Liver (tissue), 9 donors: ENCODE results near the gene MAP2K6. TPM values are rescaled to one million over a fixed set of nuclear protein-coding genes. Genes with fewer than 3 reads are reported as not detected.

ENCODE experiments used
- DNase-seq: peaks from one replicate; pipeline ENCODE4 v3.0.0-alpha.2; 2017; ENCODE audit warnings: low spot score
- H3K27ac ChIP-seq, 2 donors: one replicate each; pipeline ENCODE4 v1.7.0; 2013; ENCODE audit warnings: inconsistent platforms in 2 of 2, low read length in 2 of 2, control low read depth in 1 of 2, low read depth in 1 of 2, mild to moderate bottlenecking in 1 of 2
- H3K27me3 ChIP-seq, 4 donors: one replicate each; pipeline versions ENCODE4 v1.6.1 to v1.7.0; 2013; ENCODE audit warnings: low read length in 3 of 4, inconsistent platforms in 1 of 4, mild to moderate bottlenecking in 1 of 4, moderate library complexity in 1 of 4; ENCODE audit not compliant: control insufficient read depth in 4 of 4, insufficient read depth in 4 of 4
- H3K36me3 ChIP-seq, 4 donors: one replicate each; pipeline versions ENCODE4 v1.6.1 to v1.7.0; 2013; ENCODE audit warnings: low read length in 3 of 4, mild to moderate bottlenecking in 3 of 4, low read depth in 1 of 4, moderate library complexity in 1 of 4; ENCODE audit not compliant: control insufficient read depth in 4 of 4, insufficient read depth in 3 of 4
- H3K4me1 ChIP-seq, 4 donors: one replicate each; pipeline versions ENCODE4 v1.6.1 to v1.7.0; 2013; ENCODE audit warnings: low read length in 3 of 4, mild to moderate bottlenecking in 3 of 4, moderate library complexity in 1 of 4; ENCODE audit not compliant: control insufficient read depth in 4 of 4, insufficient read depth in 4 of 4
- H3K4me3 ChIP-seq, 3 donors: one replicate each; pipeline versions ENCODE4 v1.6.1 to v1.7.0; 2013; ENCODE audit warnings: low read length in 3 of 3, control low read depth in 1 of 3, low read depth in 1 of 3, mild to moderate bottlenecking in 1 of 3
- H3K9ac ChIP-seq, 2 donors: one replicate each; pipeline ENCODE4 v1.7.0; 2013; ENCODE audit warnings: low read length in 2 of 2, mild to moderate bottlenecking in 2 of 2, moderate library complexity in 2 of 2, control low read depth in 1 of 2, low read depth in 1 of 2
- H3K9me3 ChIP-seq, 4 donors: one replicate each; pipeline versions ENCODE4 v1.6.1 to v1.7.0; 2013; ENCODE audit warnings: low read length in 3 of 4; ENCODE audit not compliant: control insufficient read depth in 4 of 4
- EGR1 ChIP-seq, 2 donors: IDR thresholded peaks; 2 replicates each; pipeline ENCODE4 v1.6.1; 2016 to 2018; ENCODE audit warnings: antibody characterized with exemption in 2 of 2, low read depth in 2 of 2
- GABPA ChIP-seq, 2 donors: IDR thresholded peaks in 1 of 2; conservative IDR thresholded peaks in 1 of 2; 2 replicates each; pipeline ENCODE4 v1.6.1; 2016; ENCODE audit warnings: antibody characterized with exemption in 2 of 2, mild to moderate bottlenecking in 1 of 2, moderate library complexity in 1 of 2
- HNF4A ChIP-seq, 2 donors: conservative IDR thresholded peaks; 2 replicates each; pipeline ENCODE4 v1.6.1; 2016; ENCODE audit warnings: antibody characterized with exemption in 2 of 2, mild to moderate bottlenecking in 2 of 2
- HNF4G ChIP-seq: IDR thresholded peaks from 2 replicates; pipeline ENCODE4 v1.6.1; 2016; ENCODE audit warnings: antibody characterized with exemption
- JUND ChIP-seq, 2 donors: IDR thresholded peaks; 2 replicates each; pipeline ENCODE4 v1.6.1; 2016; ENCODE audit warnings: antibody characterized with exemption in 2 of 2
- NR2F2 ChIP-seq: IDR thresholded peaks from 2 replicates; pipeline ENCODE4 v1.6.1; 2016; ENCODE audit warnings: antibody characterized with exemption
- RAD21 ChIP-seq, 2 donors: IDR thresholded peaks; 2 replicates each; pipeline ENCODE4 v1.6.1; 2016; ENCODE audit warnings: antibody characterized with exemption in 2 of 2, mild to moderate bottlenecking in 2 of 2
- RXRA ChIP-seq, 2 donors: IDR thresholded peaks; 2 replicates each; pipeline ENCODE4 v1.6.1; 2017 to 2018; ENCODE audit warnings: antibody characterized with exemption in 2 of 2, mild to moderate bottlenecking in 1 of 2
- SP1 ChIP-seq: IDR thresholded peaks from 2 replicates; pipeline ENCODE4 v1.6.1; 2018; ENCODE audit warnings: antibody characterized with exemption, mild to moderate bottlenecking
- TAF1 ChIP-seq: conservative IDR thresholded peaks from 2 replicates; pipeline ENCODE4 v1.6.1; 2016; ENCODE audit warnings: antibody characterized with exemption, mild to moderate bottlenecking
- YY1 ChIP-seq: IDR thresholded peaks from 2 replicates; pipeline ENCODE4 v1.6.1; 2016; ENCODE audit warnings: antibody characterized with exemption, mild to moderate bottlenecking
- WGBS: extraction: QIAGEN DNeasy Blood & Tissue Kit; methylation state at CpG from one replicate; pipeline ENCODE4 v1.1.7; 2013; 5-methylcytosine and 5-hydroxymethylcytosine counted together
- polyA plus RNA-seq, 2 donors: library from polyadenylated mRNA; stranded (reverse) in 1 of 2; unstranded in 1 of 2; fragments of 200-250 nt in 1 of 2; fragments of >200 nt in 1 of 2; fragmentation: Nextera tagmentation in 1 of 2; extraction: Ambion mirVana in 1 of 2; gene quantifications; one replicate each; pipeline versions ENCODE4 v1.2.1 to v1.2.3, GENCODE V29; 2013 to 2015
- total RNA-seq, 2 donors: library from RNA; depleted of rRNA; stranded (reverse); fragments of >200 nt; gene quantifications; one replicate each; pipeline ENCODE4 v1.2.3, GENCODE V29; 2014
- TF ChIP-seq, protein P1 (sequence below): IDR thresholded peaks from 2 replicates; pipeline ENCODE4 v1.6.1; 2016; ENCODE audit warnings: antibody characterized with exemption, mild to moderate bottlenecking
- TF ChIP-seq, protein P2 (sequence below): fragments of 150-350 bp; IDR thresholded peaks from 2 replicates; pipeline ENCODE4 v1.5.1; 2017; ENCODE audit warnings: improper control_type of control experiment, low read depth, low read length; ENCODE audit not compliant: missing input control
- TF ChIP-seq, protein P3 (sequence below): IDR thresholded peaks from 2 replicates; pipeline ENCODE4 v1.6.1; 2016; ENCODE audit warnings: antibody characterized with exemption
- donor health status: healthy.
- donor health status: healthy.
- donor health status: healthy.
- donor health status: healthy.
- donor health status: healthy.

MAP2K6 gene
- total and polyA plus RNA-seq, 4 donors: 0.31 to 5.4 (median 2.6) TPM

DNA sequence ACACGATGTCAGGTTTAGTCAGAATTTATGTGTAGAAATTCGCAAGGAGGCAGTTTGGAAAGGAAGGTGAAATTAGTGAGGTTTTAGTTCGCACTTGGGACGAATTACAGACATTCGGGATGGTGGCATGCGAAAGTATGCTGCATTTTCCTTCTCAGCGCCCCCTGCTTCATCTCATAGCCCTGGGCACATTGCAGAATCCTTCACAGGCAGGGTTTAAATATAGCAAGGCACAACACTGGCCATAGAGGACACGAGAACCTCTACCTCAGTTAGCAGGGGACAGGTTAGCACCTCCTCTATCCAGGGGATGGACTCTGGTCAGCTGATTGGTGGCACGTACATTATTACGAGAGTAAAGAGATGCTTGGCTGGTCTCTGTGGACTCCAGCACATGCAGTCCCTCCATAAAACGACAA, 47.5 kb downstream of the MAP2K6 start:
- H3K9ac ChIP-seq: no peak overlapping the region

DNA sequence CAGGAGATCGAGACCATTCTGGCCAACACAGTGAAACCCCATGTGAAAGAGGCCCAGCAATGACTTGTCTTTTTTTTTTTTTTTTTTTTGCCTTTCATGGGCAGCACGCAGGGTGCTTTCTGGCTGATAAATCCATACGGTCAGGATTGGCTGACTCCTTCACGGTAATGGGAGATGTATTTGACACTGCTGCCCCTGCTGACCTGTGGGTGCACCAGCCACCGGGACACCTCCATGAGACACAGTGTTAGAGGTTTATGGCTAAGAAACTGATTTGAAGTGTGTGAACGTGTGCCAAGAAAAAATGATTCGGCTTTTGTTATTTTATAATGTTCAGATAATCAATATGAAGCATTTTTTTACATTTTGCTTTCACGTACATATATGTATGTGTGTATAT, 48.4 kb downstream of the MAP2K6 start:
- no peaks in the 10 kb centered on the region for H3K27me3 ChIP-seq
- H3K4me1 ChIP-seq: no peaks in the 10 kb centered on the region
- no peak overlapping the region for H3K4me3 ChIP-seq
- DNase-seq: no peak
- no peak overlapping the region for H3K9ac ChIP-seq
- no peak overlapping the region for H3K27ac ChIP-seq
- 92% methylated on average over 8 of the region's 8 CpGs for WGBS
- no peaks in the 10 kb centered on the region for H3K36me3 ChIP-seq
- no peaks in the 10 kb centered on the region for H3K9me3 ChIP-seq
- TF ChIP-seq HNF4G: no peak
- TF ChIP-seq, protein P1, sequence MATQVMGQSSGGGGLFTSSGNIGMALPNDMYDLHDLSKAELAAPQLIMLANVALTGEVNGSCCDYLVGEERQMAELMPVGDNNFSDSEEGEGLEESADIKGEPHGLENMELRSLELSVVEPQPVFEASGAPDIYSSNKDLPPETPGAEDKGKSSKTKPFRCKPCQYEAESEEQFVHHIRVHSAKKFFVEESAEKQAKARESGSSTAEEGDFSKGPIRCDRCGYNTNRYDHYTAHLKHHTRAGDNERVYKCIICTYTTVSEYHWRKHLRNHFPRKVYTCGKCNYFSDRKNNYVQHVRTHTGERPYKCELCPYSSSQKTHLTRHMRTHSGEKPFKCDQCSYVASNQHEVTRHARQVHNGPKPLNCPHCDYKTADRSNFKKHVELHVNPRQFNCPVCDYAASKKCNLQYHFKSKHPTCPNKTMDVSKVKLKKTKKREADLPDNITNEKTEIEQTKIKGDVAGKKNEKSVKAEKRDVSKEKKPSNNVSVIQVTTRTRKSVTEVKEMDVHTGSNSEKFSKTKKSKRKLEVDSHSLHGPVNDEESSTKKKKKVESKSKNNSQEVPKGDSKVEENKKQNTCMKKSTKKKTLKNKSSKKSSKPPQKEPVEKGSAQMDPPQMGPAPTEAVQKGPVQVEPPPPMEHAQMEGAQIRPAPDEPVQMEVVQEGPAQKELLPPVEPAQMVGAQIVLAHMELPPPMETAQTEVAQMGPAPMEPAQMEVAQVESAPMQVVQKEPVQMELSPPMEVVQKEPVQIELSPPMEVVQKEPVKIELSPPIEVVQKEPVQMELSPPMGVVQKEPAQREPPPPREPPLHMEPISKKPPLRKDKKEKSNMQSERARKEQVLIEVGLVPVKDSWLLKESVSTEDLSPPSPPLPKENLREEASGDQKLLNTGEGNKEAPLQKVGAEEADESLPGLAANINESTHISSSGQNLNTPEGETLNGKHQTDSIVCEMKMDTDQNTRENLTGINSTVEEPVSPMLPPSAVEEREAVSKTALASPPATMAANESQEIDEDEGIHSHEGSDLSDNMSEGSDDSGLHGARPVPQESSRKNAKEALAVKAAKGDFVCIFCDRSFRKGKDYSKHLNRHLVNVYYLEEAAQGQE: no peak
- TF ChIP-seq, protein P2, sequence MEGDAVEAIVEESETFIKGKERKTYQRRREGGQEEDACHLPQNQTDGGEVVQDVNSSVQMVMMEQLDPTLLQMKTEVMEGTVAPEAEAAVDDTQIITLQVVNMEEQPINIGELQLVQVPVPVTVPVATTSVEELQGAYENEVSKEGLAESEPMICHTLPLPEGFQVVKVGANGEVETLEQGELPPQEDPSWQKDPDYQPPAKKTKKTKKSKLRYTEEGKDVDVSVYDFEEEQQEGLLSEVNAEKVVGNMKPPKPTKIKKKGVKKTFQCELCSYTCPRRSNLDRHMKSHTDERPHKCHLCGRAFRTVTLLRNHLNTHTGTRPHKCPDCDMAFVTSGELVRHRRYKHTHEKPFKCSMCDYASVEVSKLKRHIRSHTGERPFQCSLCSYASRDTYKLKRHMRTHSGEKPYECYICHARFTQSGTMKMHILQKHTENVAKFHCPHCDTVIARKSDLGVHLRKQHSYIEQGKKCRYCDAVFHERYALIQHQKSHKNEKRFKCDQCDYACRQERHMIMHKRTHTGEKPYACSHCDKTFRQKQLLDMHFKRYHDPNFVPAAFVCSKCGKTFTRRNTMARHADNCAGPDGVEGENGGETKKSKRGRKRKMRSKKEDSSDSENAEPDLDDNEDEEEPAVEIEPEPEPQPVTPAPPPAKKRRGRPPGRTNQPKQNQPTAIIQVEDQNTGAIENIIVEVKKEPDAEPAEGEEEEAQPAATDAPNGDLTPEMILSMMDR: no peak
- TF ChIP-seq GABPA (IDR thresholded peaks at IDR 0.05 in 1 of 2, conservative IDR thresholded peaks at IDR 0.05 in 1 of 2): no peak
- no peak for TF ChIP-seq RAD21 (IDR thresholded peaks at IDR 0.05)
- no peak for TF ChIP-seq EGR1 (IDR thresholded peaks at IDR 0.05; ENCODE audit: low read depth in 2 of 2)
- TF ChIP-seq HNF4A (conservative IDR thresholded peaks at IDR 0.05): no peak
- no peak for TF ChIP-seq SP1
- no peak for TF ChIP-seq YY1
- TF ChIP-seq NR2F2: no peak
- no peak for TF ChIP-seq JUND (IDR thresholded peaks at IDR 0.05)
- TF ChIP-seq TAF1: no peak
- TF ChIP-seq RXRA (IDR thresholded peaks at IDR 0.05): no peak

More for the DNA sequence above, 47.5 kb downstream of the MAP2K6 start:
- Histone ChIP-seq H3K4me1 (no peaks in the 10 kb centered on the region), H3K36me3 (no peaks in the 10 kb centered on the region), H3K4me3 (no peak overlapping the region), H3K9me3 (no peaks in the 10 kb centered on the region), H3K27ac (no peak overlapping the region), H3K27me3 (no peaks in the 10 kb centered on the region)
- no peak for DNase-seq
- 94% methylated on average over 11 of the region's 11 CpGs for WGBS
- TF ChIP-seq, protein P1: no peak
- TF ChIP-seq, protein P2: no peak
- TF ChIP-seq HNF4A (conservative IDR thresholded peaks at IDR 0.05): no peak
- TF ChIP-seq, protein P3, sequence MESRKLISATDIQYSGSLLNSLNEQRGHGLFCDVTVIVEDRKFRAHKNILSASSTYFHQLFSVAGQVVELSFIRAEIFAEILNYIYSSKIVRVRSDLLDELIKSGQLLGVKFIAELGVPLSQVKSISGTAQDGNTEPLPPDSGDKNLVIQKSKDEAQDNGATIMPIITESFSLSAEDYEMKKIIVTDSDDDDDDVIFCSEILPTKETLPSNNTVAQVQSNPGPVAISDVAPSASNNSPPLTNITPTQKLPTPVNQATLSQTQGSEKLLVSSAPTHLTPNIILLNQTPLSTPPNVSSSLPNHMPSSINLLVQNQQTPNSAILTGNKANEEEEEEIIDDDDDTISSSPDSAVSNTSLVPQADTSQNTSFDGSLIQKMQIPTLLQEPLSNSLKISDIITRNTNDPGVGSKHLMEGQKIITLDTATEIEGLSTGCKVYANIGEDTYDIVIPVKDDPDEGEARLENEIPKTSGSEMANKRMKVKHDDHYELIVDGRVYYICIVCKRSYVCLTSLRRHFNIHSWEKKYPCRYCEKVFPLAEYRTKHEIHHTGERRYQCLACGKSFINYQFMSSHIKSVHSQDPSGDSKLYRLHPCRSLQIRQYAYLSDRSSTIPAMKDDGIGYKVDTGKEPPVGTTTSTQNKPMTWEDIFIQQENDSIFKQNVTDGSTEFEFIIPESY: no peak
- no peak for TF ChIP-seq EGR1 (IDR thresholded peaks at IDR 0.05; ENCODE audit: low read depth in 2 of 2)
